ENCODE data around the gene IPMK.
"Not testable (repeated sequence)": the region's sequence is repeated elsewhere in the genome, so short reads cannot be mapped to it uniquely, and the experiment has no call there.

IPMK gene

GRCh38 chr10:58262766-58263165 is 4.9 kb downstream of the IPMK start:
- Histone ChIP-seq H3K27me3 (replicated peaks; ENCODE audit: control insufficient read depth, insufficient read depth, low read length) (no peaks in the 10 kb centered on the region), H3K36me3 (ENCODE audit: control insufficient read depth, insufficient read depth, low read length) (no peaks in the 10 kb centered on the region), H3K4me3 (replicated peaks; ENCODE audit: low read depth, low read length) (no peak overlapping the region)
- TF ChIP-seq, protein P1, sequence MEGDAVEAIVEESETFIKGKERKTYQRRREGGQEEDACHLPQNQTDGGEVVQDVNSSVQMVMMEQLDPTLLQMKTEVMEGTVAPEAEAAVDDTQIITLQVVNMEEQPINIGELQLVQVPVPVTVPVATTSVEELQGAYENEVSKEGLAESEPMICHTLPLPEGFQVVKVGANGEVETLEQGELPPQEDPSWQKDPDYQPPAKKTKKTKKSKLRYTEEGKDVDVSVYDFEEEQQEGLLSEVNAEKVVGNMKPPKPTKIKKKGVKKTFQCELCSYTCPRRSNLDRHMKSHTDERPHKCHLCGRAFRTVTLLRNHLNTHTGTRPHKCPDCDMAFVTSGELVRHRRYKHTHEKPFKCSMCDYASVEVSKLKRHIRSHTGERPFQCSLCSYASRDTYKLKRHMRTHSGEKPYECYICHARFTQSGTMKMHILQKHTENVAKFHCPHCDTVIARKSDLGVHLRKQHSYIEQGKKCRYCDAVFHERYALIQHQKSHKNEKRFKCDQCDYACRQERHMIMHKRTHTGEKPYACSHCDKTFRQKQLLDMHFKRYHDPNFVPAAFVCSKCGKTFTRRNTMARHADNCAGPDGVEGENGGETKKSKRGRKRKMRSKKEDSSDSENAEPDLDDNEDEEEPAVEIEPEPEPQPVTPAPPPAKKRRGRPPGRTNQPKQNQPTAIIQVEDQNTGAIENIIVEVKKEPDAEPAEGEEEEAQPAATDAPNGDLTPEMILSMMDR (IDR thresholded peaks at IDR 0.05; ENCODE audit: insufficient read depth, low read length, poor library complexity, severe bottlenecking): no peak
- no peak for DNase-seq (ENCODE audit: extremely low read depth, insufficient read length)

- H3K27me3 ChIP-seq (replicated peaks; ENCODE audit: control insufficient read depth, insufficient read depth, low read length): no peaks in the 10 kb centered on the region
- TF ChIP-seq, protein P1 (IDR thresholded peaks at IDR 0.05; ENCODE audit: insufficient read depth, low read length, poor library complexity, severe bottlenecking): no peak
- DNase-seq (ENCODE audit: extremely low read depth, insufficient read length): no peak
- no peaks in the 10 kb centered on the region for H3K36me3 ChIP-seq (ENCODE audit: control insufficient read depth, insufficient read depth, low read length)
- H3K4me3 ChIP-seq (replicated peaks; ENCODE audit: low read depth, low read length): no peak overlapping the region
Measured at GRCh38 chr10:58260334-58260733, 7.4 kb downstream of the IPMK start.

- no peak for DNase-seq (ENCODE audit: extremely low read depth, insufficient read length)
- TF ChIP-seq, protein P1 (IDR thresholded peaks at IDR 0.05; ENCODE audit: insufficient read depth, low read length, poor library complexity, severe bottlenecking): no peak
Measured at GRCh38 chr10:58258977-58259692, 8.6 kb downstream of the IPMK start.

DNA sequence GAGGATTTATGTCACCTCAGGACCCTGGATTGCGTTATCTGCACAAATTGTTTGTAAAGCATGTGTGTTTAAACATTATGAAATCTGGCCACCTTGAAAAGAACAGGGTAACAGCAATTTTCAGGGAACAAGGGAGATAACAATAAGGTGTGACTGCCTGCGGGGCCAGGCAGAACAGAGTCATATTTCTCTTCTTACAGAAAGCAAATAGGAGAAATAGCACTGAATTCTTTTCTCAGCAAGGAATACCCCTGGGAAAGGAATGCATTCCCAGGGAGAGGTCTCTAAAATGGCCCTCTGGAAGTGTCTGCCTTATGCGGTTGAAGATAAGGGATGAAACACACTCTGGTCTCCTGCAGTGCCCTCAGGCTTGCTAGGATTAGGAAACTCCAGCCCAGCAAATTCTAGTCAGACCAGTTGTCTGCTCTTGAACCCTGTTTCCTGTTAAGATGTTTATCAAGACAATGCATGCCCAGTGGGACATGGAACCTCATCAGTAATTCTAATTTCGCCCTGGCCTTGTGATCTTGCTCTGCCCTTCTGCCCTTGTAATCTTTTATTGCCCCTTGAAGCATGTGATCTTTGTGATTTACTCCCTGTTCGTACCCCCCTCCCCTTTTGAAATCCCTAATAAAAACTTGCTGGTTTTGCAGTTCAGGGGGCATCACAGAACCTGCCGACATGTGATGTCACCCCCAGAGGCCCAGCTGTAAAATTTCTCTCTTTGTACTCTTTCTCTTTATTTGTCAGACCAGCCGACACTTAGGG is 11.5 kb downstream of the IPMK start:
- not testable (repeated sequence) for H3K36me3 ChIP-seq (ENCODE audit: control insufficient read depth, insufficient read depth, low read length); H3K4me3 ChIP-seq (replicated peaks; ENCODE audit: low read depth, low read length); DNase-seq (ENCODE audit: extremely low read depth, insufficient read length); H3K27me3 ChIP-seq (replicated peaks; ENCODE audit: control insufficient read depth, insufficient read depth, low read length)

More at GRCh38 chr10:58258977-58259692, 8.6 kb downstream of the IPMK start:
- Histone ChIP-seq H3K27me3 (replicated peaks; ENCODE audit: control insufficient read depth, insufficient read depth, low read length) (no peaks in the 10 kb centered on the region), H3K36me3 (ENCODE audit: control insufficient read depth, insufficient read depth, low read length) (no peaks in the 10 kb centered on the region), H3K4me3 (replicated peaks; ENCODE audit: low read depth, low read length) (no peak overlapping the region)

DNA sequence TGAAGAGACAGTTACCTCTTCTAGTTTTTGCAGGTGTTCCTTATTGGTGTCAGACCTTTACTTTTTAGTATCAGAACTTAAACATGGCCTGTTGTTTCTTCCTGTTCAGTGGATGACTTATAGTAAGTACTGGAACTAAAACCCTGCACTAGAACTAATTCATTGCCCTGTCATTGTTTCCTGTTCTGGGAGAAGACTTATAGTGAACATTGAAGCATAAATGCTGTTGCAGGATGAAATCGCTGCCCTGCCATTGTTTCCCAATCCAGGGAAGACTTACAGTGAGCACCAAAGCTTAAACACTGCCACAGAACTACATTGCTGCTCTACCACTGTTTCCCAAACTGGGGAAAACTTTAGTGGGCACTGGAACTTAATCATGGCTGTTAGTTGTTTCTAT is 13.1 kb downstream of the IPMK start:
- no peak overlapping the region for H3K4me3 ChIP-seq (replicated peaks; ENCODE audit: low read depth, low read length)
- no peak for DNase-seq (ENCODE audit: extremely low read depth, insufficient read length)
- no peaks in the 10 kb centered on the region for H3K27me3 ChIP-seq (replicated peaks; ENCODE audit: control insufficient read depth, insufficient read depth, low read length)
- TF ChIP-seq, protein P1 (IDR thresholded peaks at IDR 0.05; ENCODE audit: insufficient read depth, low read length, poor library complexity, severe bottlenecking): no peak
- H3K36me3 ChIP-seq (ENCODE audit: control insufficient read depth, insufficient read depth, low read length): no peaks in the 10 kb centered on the region

DNA sequence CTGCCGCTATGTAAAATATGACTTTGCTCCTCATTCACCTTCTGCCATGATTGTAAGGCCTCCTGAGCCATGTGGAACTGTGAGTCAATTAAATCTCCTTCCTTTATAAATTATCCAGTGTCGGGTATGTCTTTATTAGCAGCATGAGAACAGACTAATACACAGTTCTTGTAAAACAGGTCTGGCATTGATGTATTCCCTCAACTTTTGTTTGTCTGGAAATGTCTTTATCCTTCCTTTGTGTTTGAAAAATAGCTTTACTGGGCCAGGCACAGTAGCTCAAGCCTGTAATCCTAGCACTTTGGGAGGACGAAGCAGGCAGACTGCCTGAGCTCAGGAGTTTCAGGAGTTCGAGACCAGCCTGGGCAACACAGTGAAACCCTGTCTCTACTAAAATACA is 14.5 kb downstream of the IPMK start:
- H3K36me3 ChIP-seq (ENCODE audit: control insufficient read depth, insufficient read depth, low read length): no peaks in the 10 kb centered on the region
- H3K27me3 ChIP-seq (replicated peaks; ENCODE audit: control insufficient read depth, insufficient read depth, low read length): no peaks in the 10 kb centered on the region
- no peak overlapping the region for H3K4me3 ChIP-seq (replicated peaks; ENCODE audit: low read depth, low read length)
- TF ChIP-seq, protein P1 (IDR thresholded peaks at IDR 0.05; ENCODE audit: insufficient read depth, low read length, poor library complexity, severe bottlenecking): no peak
- DNase-seq (ENCODE audit: extremely low read depth, insufficient read length): no peak

DNA sequence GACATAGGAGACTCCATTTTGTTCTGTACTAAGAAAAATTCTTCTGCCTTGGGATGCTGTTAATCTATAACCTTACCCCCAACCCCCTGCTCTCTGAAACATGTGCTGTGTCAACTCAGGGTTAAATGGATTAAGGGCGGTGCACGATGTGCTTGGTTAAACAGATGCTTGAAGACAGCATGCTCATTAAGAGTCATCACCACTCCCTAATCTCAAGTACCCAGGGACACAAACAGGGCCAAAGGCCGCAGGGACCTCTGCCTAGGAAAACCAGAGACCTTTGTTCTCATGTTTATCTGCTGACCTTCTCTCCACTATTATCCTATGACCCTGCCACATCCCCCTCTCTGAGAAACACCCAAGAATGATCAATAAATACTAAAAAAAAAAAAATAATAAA is 23.0 kb downstream of the IPMK start:
- not testable (repeated sequence) for DNase-seq (ENCODE audit: extremely low read depth, insufficient read length); H3K27me3 ChIP-seq (replicated peaks; ENCODE audit: control insufficient read depth, insufficient read depth, low read length); H3K4me3 ChIP-seq (replicated peaks; ENCODE audit: low read depth, low read length); H3K36me3 ChIP-seq (ENCODE audit: control insufficient read depth, insufficient read depth, low read length)

DNA sequence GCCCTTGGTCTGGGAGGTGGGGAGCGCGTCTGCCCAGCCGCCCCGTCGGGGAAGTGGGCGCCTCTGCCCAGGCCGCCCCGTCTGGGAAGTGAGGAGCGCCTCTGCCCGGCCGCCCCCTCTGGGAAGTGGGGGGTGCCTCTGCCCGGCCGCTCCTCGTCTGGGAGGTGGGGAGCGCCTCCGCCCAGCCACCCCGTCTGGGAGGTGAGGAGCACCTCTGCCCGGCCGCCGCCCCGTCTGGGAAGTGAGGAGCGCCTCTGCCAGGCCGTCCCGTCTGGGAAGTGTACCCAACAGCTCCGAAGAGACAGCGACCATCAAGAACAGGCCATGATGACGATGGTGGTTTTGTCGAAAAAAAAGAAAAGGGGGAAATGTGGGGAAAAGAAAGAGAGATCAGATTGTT is 23.5 kb downstream of the IPMK start:
- DNase-seq (ENCODE audit: extremely low read depth, insufficient read length); H3K36me3 ChIP-seq (ENCODE audit: control insufficient read depth, insufficient read depth, low read length); H3K4me3 ChIP-seq (replicated peaks; ENCODE audit: low read depth, low read length); H3K27me3 ChIP-seq (replicated peaks; ENCODE audit: control insufficient read depth, insufficient read depth, low read length): not testable (repeated sequence)

GRCh38 chr10:58243801-58244200 is 23.9 kb downstream of the IPMK start:
- not testable (repeated sequence) for H3K36me3 ChIP-seq (ENCODE audit: control insufficient read depth, insufficient read depth, low read length); DNase-seq (ENCODE audit: extremely low read depth, insufficient read length)

More at GRCh38 chr10:58243801-58244200, 23.9 kb downstream of the IPMK start:
- H3K4me3 ChIP-seq (replicated peaks; ENCODE audit: low read depth, low read length); H3K27me3 ChIP-seq (replicated peaks; ENCODE audit: control insufficient read depth, insufficient read depth, low read length): not testable (repeated sequence)
